ENCODE results near the gene SALL3.

SALL3 gene

GRCh38 chr18:78945628-78946027, 34.0 kb upstream of the SALL3 start:
- no peak overlapping the region for H2AFZ ChIP-seq (ENCODE audit: low read length)
- H3F3A ChIP-seq (ENCODE audit: insufficient read depth, low read length) = no peaks in the 10 kb centered on the region
- H4K20me1 ChIP-seq (ENCODE audit: insufficient read depth, low read length) = no peaks in the 10 kb centered on the region
- H3K9me2 ChIP-seq (replicated peaks; ENCODE audit: insufficient read depth, low read length) = no peaks in the 10 kb centered on the region
- H3K27ac ChIP-seq (ENCODE audit: low read length) = no peak overlapping the region
- H3K9me3 ChIP-seq (replicated peaks; ENCODE audit: insufficient read depth, low read length) = no peaks in the 10 kb centered on the region
- H3K9ac ChIP-seq (ENCODE audit: low read length) = no peak overlapping the region
- 0 out of 2 replicates have a peak, but pooled peaks cover 6% of the 10 kb centered on the region for H3K27me3 ChIP-seq (replicated peaks; ENCODE audit: insufficient read depth, low read length)
- DNase-seq = no peak
- H3K4me2 ChIP-seq (ENCODE audit: low read depth, low read length) = no peak overlapping the region
- TF ChIP-seq CTCF (IDR thresholded peaks at IDR 0.05; ENCODE audit: low read length) = no peak
- TF ChIP-seq EZH2phosphoT487 (IDR thresholded peaks at IDR 0.05; ENCODE audit: low read length) = no peak
- no peak for TF ChIP-seq EZH2 (optimal IDR thresholded peaks at IDR 0.05; ENCODE audit: low read depth, low read length)
- no peaks in the 10 kb centered on the region for H3K36me3 ChIP-seq (replicated peaks; ENCODE audit: insufficient read depth, low read length)
- no peaks in the 10 kb centered on the region for H3K4me1 ChIP-seq (ENCODE audit: low read length)
- H3K79me2 ChIP-seq (ENCODE audit: low read length) = no peaks in the 10 kb centered on the region
- H3K4me3 ChIP-seq (ENCODE audit: low read length) = no peak overlapping the region

GRCh38 chr18:78947291-78947690, 32.3 kb upstream of the SALL3 start:
- H3K27me3 ChIP-seq (replicated peaks; ENCODE audit: insufficient read depth, low read length) = 0 out of 2 replicates have a peak, but pooled peaks cover 6% of the 10 kb centered on the region
- TF ChIP-seq EZH2 (optimal IDR thresholded peaks at IDR 0.05; ENCODE audit: low read depth, low read length) (no peak), CTCF (IDR thresholded peaks at IDR 0.05; ENCODE audit: low read length) (no peak), EZH2phosphoT487 (IDR thresholded peaks at IDR 0.05; ENCODE audit: low read length) (no peak)
- H3K79me2 ChIP-seq (ENCODE audit: low read length) = no peaks in the 10 kb centered on the region

GRCh38 chr18:78948221-78948620, 31.4 kb upstream of the SALL3 start:
- H3K9ac ChIP-seq (ENCODE audit: low read length) = no peak overlapping the region
- TF ChIP-seq EZH2 (optimal IDR thresholded peaks at IDR 0.05; ENCODE audit: low read depth, low read length) (no peak), EZH2phosphoT487 (IDR thresholded peaks at IDR 0.05; ENCODE audit: low read length) (no peak), CTCF (IDR thresholded peaks at IDR 0.05; ENCODE audit: low read length) (no peak)
- H3K9me2 ChIP-seq (replicated peaks; ENCODE audit: insufficient read depth, low read length) = no peaks in the 10 kb centered on the region
- H3K36me3 ChIP-seq (replicated peaks; ENCODE audit: insufficient read depth, low read length) = no peaks in the 10 kb centered on the region
- H2AFZ ChIP-seq (ENCODE audit: low read length) = no peak overlapping the region
- no peak overlapping the region for H3K4me2 ChIP-seq (ENCODE audit: low read depth, low read length)
- 0 out of 2 replicates have a peak, but pooled peaks cover 5% of the 10 kb centered on the region for H3K27me3 ChIP-seq (replicated peaks; ENCODE audit: insufficient read depth, low read length)
- H3K4me3 ChIP-seq (ENCODE audit: low read length) = no peak overlapping the region
- no peaks in the 10 kb centered on the region for H3K79me2 ChIP-seq (ENCODE audit: low read length)
- no peaks in the 10 kb centered on the region for H3F3A ChIP-seq (ENCODE audit: insufficient read depth, low read length)
- DNase-seq = no peak
- H3K9me3 ChIP-seq (replicated peaks; ENCODE audit: insufficient read depth, low read length) = no peaks in the 10 kb centered on the region
- no peak overlapping the region for H3K27ac ChIP-seq (ENCODE audit: low read length)
- H4K20me1 ChIP-seq (ENCODE audit: insufficient read depth, low read length) = no peaks in the 10 kb centered on the region
- no peaks in the 10 kb centered on the region for H3K4me1 ChIP-seq (ENCODE audit: low read length)

More at GRCh38 chr18:78947291-78947690, 32.3 kb upstream of the SALL3 start:
- no peaks in the 10 kb centered on the region for H4K20me1 ChIP-seq (ENCODE audit: insufficient read depth, low read length)
- H3K4me1 ChIP-seq (ENCODE audit: low read length) = no peaks in the 10 kb centered on the region
- H3F3A ChIP-seq (ENCODE audit: insufficient read depth, low read length) = no peaks in the 10 kb centered on the region
- H3K9ac ChIP-seq (ENCODE audit: low read length) = no peak overlapping the region
- H3K27ac ChIP-seq (ENCODE audit: low read length) = no peak overlapping the region
- DNase-seq = no peak
- H3K4me2 ChIP-seq (ENCODE audit: low read depth, low read length) = no peak overlapping the region
- no peak overlapping the region for H2AFZ ChIP-seq (ENCODE audit: low read length)
- H3K36me3 ChIP-seq (replicated peaks; ENCODE audit: insufficient read depth, low read length) = no peaks in the 10 kb centered on the region
- H3K9me3 ChIP-seq (replicated peaks; ENCODE audit: insufficient read depth, low read length) = no peaks in the 10 kb centered on the region
- no peaks in the 10 kb centered on the region for H3K9me2 ChIP-seq (replicated peaks; ENCODE audit: insufficient read depth, low read length)
- no peak overlapping the region for H3K4me3 ChIP-seq (ENCODE audit: low read length)
